ENCODE data around the gene ST6GALNAC3.
"Not testable (repeated sequence)": the region's sequence is repeated elsewhere in the genome, so short reads cannot be mapped to it uniquely, and the experiment has no call there.

Gene ST6GALNAC3

GRCh38 chr1:76613886-76614285 is 539.3 kb downstream of the ST6GALNAC3 start:
- no peak for DNase-seq (ENCODE audit: extremely low read depth in 1 of 2, low read depth in 1 of 2)

GRCh38 chr1:76615253-76616035 is 540.9 kb downstream of the ST6GALNAC3 start:
- DNase-seq (ENCODE audit: extremely low read depth in 1 of 2, low read depth in 1 of 2): no peak

GRCh38 chr1:76620371-76620770 is 545.8 kb downstream of the ST6GALNAC3 start:
- DNase-seq (ENCODE audit: extremely low read depth in 1 of 2, low read depth in 1 of 2): no peak

- DNase-seq (ENCODE audit: extremely low read depth in 1 of 2, low read depth in 1 of 2): no peak
These were observed 548.4 kb downstream of the ST6GALNAC3 start for GRCh38 chr1:76622774-76623528.

GRCh38 chr1:76625886-76626678 is 551.5 kb downstream of the ST6GALNAC3 start:
- DNase-seq (ENCODE audit: extremely low read depth in 1 of 2, low read depth in 1 of 2): no peak

GRCh38 chr1:76627498-76627897 is 553.0 kb downstream of the ST6GALNAC3 start:
- no peak for DNase-seq (ENCODE audit: extremely low read depth in 1 of 2, low read depth in 1 of 2)

GRCh38 chr1:76627901-76628300 is 553.4 kb downstream of the ST6GALNAC3 start:
- DNase-seq (ENCODE audit: extremely low read depth in 1 of 2, low read depth in 1 of 2): no peak

- no peak for DNase-seq (ENCODE audit: extremely low read depth in 1 of 2, low read depth in 1 of 2)
These were observed 557.6 kb downstream of the ST6GALNAC3 start for GRCh38 chr1:76632136-76632535.

GRCh38 chr1:76635784-76636183 is 561.2 kb downstream of the ST6GALNAC3 start:
- DNase-seq (ENCODE audit: extremely low read depth in 1 of 2, low read depth in 1 of 2): no peak

- DNase-seq (ENCODE audit: extremely low read depth in 1 of 2, low read depth in 1 of 2): no peak
These were observed 564.6 kb downstream of the ST6GALNAC3 start for GRCh38 chr1:76639181-76639580.

- no peak for DNase-seq (ENCODE audit: extremely low read depth in 1 of 2, low read depth in 1 of 2)
These were observed 565.5 kb downstream of the ST6GALNAC3 start for GRCh38 chr1:76640092-76640491.

GRCh38 chr1:76640723-76641122 is 566.2 kb downstream of the ST6GALNAC3 start:
- no peak for DNase-seq (ENCODE audit: extremely low read depth in 1 of 2, low read depth in 1 of 2)

- DNase-seq (ENCODE audit: extremely low read depth in 1 of 2, low read depth in 1 of 2): no peak
These were observed 569.6 kb downstream of the ST6GALNAC3 start for GRCh38 chr1:76644139-76644538.

- not testable (repeated sequence) for DNase-seq (ENCODE audit: extremely low read depth in 1 of 2, low read depth in 1 of 2)
These were observed 578.3 kb downstream of the ST6GALNAC3 start for GRCh38 chr1:76652860-76653259.

GRCh38 chr1:76657623-76658022 is 583.1 kb downstream of the ST6GALNAC3 start:
- DNase-seq (ENCODE audit: extremely low read depth in 1 of 2, low read depth in 1 of 2): no peak

GRCh38 chr1:76659171-76659940 is 584.8 kb downstream of the ST6GALNAC3 start:
- no peak for DNase-seq (ENCODE audit: extremely low read depth in 1 of 2, low read depth in 1 of 2)

- no peak for DNase-seq (ENCODE audit: extremely low read depth in 1 of 2, low read depth in 1 of 2)
These were observed 587.0 kb downstream of the ST6GALNAC3 start for GRCh38 chr1:76661531-76661930.

- DNase-seq (ENCODE audit: extremely low read depth in 1 of 2, low read depth in 1 of 2): no peak
These were observed 592.0 kb downstream of the ST6GALNAC3 start for GRCh38 chr1:76666499-76666898.

GRCh38 chr1:76668046-76668445 is 593.5 kb downstream of the ST6GALNAC3 start:
- no peak for DNase-seq (ENCODE audit: extremely low read depth in 1 of 2, low read depth in 1 of 2)

GRCh38 chr1:76669131-76669530 is 594.6 kb downstream of the ST6GALNAC3 start:
- no peak for DNase-seq (ENCODE audit: extremely low read depth in 1 of 2, low read depth in 1 of 2)
